GM12878 (cell line): Measurements from ENCODE around the gene MSANTD2. TPM values are rescaled to one million over a fixed set of nuclear protein-coding genes. Genes with fewer than 3 reads are reported as not detected.

ENCODE experiments used
- ATAC-seq: fragments of 200-7000 bp; cut with Tn5 transposase; 3 replicates; pipeline ENCODE4 v1.9.1; 2020; ENCODE audit warnings: mild to moderate bottlenecking, moderate library complexity
- BruUV-seq: library from RNA; stranded (reverse); fragments of 400-500 nt; replicated peaks from 2 replicates; lab custom pipeline; 2021; lab: Mats Ljungman, UMichigan
- CTCF ChIA-PET: fragments of 300-600 bp; sonication (Branson Sonifier 250); formaldehyde crosslinking; extraction: SDS; loops from one replicate; lab custom pipeline; 2021; ENCODE audit warnings: inconsistent platforms; lab: Yijun Ruan, JAX
- POLR2A ChIA-PET: fragments of 350-600 bp; formaldehyde crosslinking; extraction: SDS; loops from one replicate; lab custom pipeline; 2021; ENCODE audit warnings: inconsistent platforms; lab: Charles Lee
- RAD21 ChIA-PET: fragments of 300-600 bp; sonication (Branson Sonifier 250); formaldehyde crosslinking; loops from one replicate; lab custom pipeline; 2023; ENCODE audit warnings: antibody characterized with exemption; ENCODE audit not compliant: unreplicated experiment; lab: Charles Lee
- SMC1A ChIA-PET: fragments of 300-600 bp; sonication (Branson Sonifier 250); formaldehyde crosslinking; loops from one replicate; lab custom pipeline; 2023; ENCODE audit not compliant: unreplicated experiment, uncharacterized antibody; lab: Charles Lee
- DNase-seq: peaks from one replicate; pipeline ENCODE4 v3.0.0-alpha.2; 2011; ENCODE audit warnings: low read depth, low spot score
- FAIRE-seq: peaks from 3 replicates; lab custom pipeline; 2011; peaks lifted over from hg19 to GRCh38; lab: Jason Lieb, UNC
- H2AFZ ChIP-seq: 2 replicates; pipeline ENCODE4 v1.6.0; 2011; ENCODE audit warnings: low read depth, low read length, control low read depth; ENCODE audit not compliant: control insufficient read depth
- H3K27ac ChIP-seq: 2 replicates; pipeline ENCODE4 v1.5.1; 2011; ENCODE audit warnings: control low read depth; ENCODE audit not compliant: control insufficient read depth, insufficient read depth
- H3K27me3 ChIP-seq, 2 experiments: replicated peaks in 1 of 2; 2 replicates each; pipeline versions ENCODE4 v1.6.0 to v1.6.1; 2011; ENCODE audit warnings: low read length in 1 of 2; ENCODE audit not compliant: control insufficient read depth in 2 of 2, insufficient read depth in 2 of 2
- H3K36me3 ChIP-seq, 2 experiments: 2 replicates each; pipeline ENCODE4 v1.5.1; 2011; ENCODE audit warnings: low read length in 1 of 2; ENCODE audit not compliant: control insufficient read depth in 2 of 2, insufficient read depth in 2 of 2
- H3K4me1 ChIP-seq: 2 replicates; pipeline ENCODE4 v1.6.1; 2011; ENCODE audit warnings: mild to moderate bottlenecking, low read length, moderate library complexity, mixed read lengths; ENCODE audit not compliant: control insufficient read depth, insufficient read depth
- H3K4me2 ChIP-seq: 2 replicates; pipeline ENCODE4 v1.6.0; 2011; ENCODE audit warnings: control low read depth; ENCODE audit not compliant: control insufficient read depth, insufficient read depth
- H3K4me3 ChIP-seq: fragments of 200-600 bp; sonication (generic); 2 replicates; pipeline ENCODE4 v1.5.1; 2016
- H3K79me2 ChIP-seq: 2 replicates; pipeline ENCODE4 v1.6.0; 2011; ENCODE audit warnings: low read length; ENCODE audit not compliant: control insufficient read depth, insufficient read depth
- H3K9ac ChIP-seq: 2 replicates; pipeline ENCODE4 v1.8.0; 2011; ENCODE audit warnings: low read length, control low read depth, mixed read lengths; ENCODE audit not compliant: control insufficient read depth, insufficient read depth
- H3K9me3 ChIP-seq: replicated peaks from 3 replicates; pipeline ENCODE4 v1.5.1; 2011; ENCODE audit warnings: mild to moderate bottlenecking, low read length; ENCODE audit not compliant: control insufficient read depth, insufficient read depth
- H4K20me1 ChIP-seq: 2 replicates; pipeline ENCODE4 v1.6.0; 2011; ENCODE audit not compliant: control insufficient read depth, insufficient read depth
- BCL11A ChIP-seq: IDR thresholded peaks from 2 replicates; pipeline ENCODE4 v1.6.1; 2011; ENCODE audit warnings: low read depth, low read length
- CBFB ChIP-seq: IDR thresholded peaks from 2 replicates; pipeline ENCODE4 v1.6.1; 2016; ENCODE audit warnings: antibody characterized with exemption, low read depth
- CBX3 ChIP-seq: fragments of 200-600 bp; sonication (generic); IDR thresholded peaks from 2 replicates; pipeline ENCODE4 v1.6.1; 2016; ENCODE audit warnings: low read depth, borderline replicate concordance
- KLF5 ChIP-seq: fragments of 450-650 bp; IDR thresholded peaks from 2 replicates; pipeline ENCODE4 v1.6.1; 2014; ENCODE audit warnings: mild to moderate bottlenecking; ENCODE audit not compliant: partially characterized antibody
- NR2F1 ChIP-seq: fragments of 450-650 bp; conservative IDR thresholded peaks from 2 replicates; pipeline ENCODE4 v1.6.1; 2017; ENCODE audit warnings: mild to moderate bottlenecking
- POLR2AphosphoS5 ChIP-seq: IDR thresholded peaks from 2 replicates; pipeline ENCODE4 v1.6.1; 2011; ENCODE audit warnings: mild to moderate bottlenecking, low read length, inconsistent platforms
- RAD21 ChIP-seq: IDR thresholded peaks from 2 replicates; pipeline ENCODE4 v1.6.1; 2011; ENCODE audit warnings: mild to moderate bottlenecking, low read depth, low read length, moderate library complexity; ENCODE audit not compliant: insufficient read depth
- RAD51 ChIP-seq: fragments of 450-650 bp; IDR thresholded peaks from 2 replicates; pipeline ENCODE4 v1.6.1; 2016; ENCODE audit warnings: moderate library complexity, mild to moderate bottlenecking, inconsistent platforms
- RB1 ChIP-seq: fragments of 450-650 bp; formaldehyde crosslinking; IDR thresholded peaks from 2 replicates; pipeline ENCODE4 v1.6.1; 2017; ENCODE audit warnings: mild to moderate bottlenecking, borderline replicate concordance
- RCOR1 ChIP-seq: conservative IDR thresholded peaks from 2 replicates; pipeline ENCODE4 v1.6.1; 2012; ENCODE audit warnings: low read depth, low read length, improper control_type of control experiment
- RUNX3 ChIP-seq: IDR thresholded peaks from 2 replicates; pipeline ENCODE4 v1.6.1; 2012; ENCODE audit warnings: low read length, inconsistent platforms
- SMC3 ChIP-seq: IDR thresholded peaks from 2 replicates; pipeline ENCODE4 v1.6.1; 2011; ENCODE audit warnings: low read length, improper control_type of control experiment, borderline replicate concordance
- SPI1 ChIP-seq: IDR thresholded peaks from 2 replicates; pipeline ENCODE4 v1.6.1; 2011; ENCODE audit warnings: low read depth, mild to moderate bottlenecking, low read length, moderate library complexity, borderline replicate concordance; ENCODE audit not compliant: insufficient read depth
- ZNF24 ChIP-seq: fragments of 450-650 bp; IDR thresholded peaks from 2 replicates; pipeline ENCODE4 v1.6.1; 2017; ENCODE audit warnings: antibody characterized with exemption, mild to moderate bottlenecking
- ZNF274 ChIP-seq: IDR thresholded peaks from one replicate; pipeline ENCODE4 v1.8.0; 2011; ENCODE audit not compliant: insufficient read length, insufficient read depth
- whole genome bisulfite sequencing: methylation state at CpG from one replicate; pipeline ENCODE4 v1.1.6; 2016; ENCODE audit warnings: low lambda C conversion rate; ENCODE audit not compliant: insufficient replicate concordance, insufficient coverage; ENCODE audit errors: missing lambda C conversion rate; 5-methylcytosine and 5-hydroxymethylcytosine counted together
- in situ Hi-C: fragments of 300-500 bp; cut with MboI; formaldehyde crosslinking; loops from 9 replicates; pipeline ENCODE4 v1.14.3; 2018; ENCODE audit warnings: mixed read lengths
- intact Hi-C: fragments of 100-400 bp; cut with micrococcal nuclease; formaldehyde crosslinking; loops from one replicate; pipeline ENCODE4 v1.14.2; 2022; ENCODE audit not compliant: unreplicated experiment
- polyA plus RNA-seq, 11 experiments: library from polyadenylated mRNA; depleted of rRNA in 4 of 11; unstranded in 6 of 11; stranded (reverse) in 5 of 11; fragments of >200 nt; fragmentation: Nextera tagmentation in 4 of 11; fragmentation: Illumina TruSeq in 1 of 11; extraction: Ambion mirVana in 4 of 11; extraction: Trizol in 1 of 11; gene quantifications; 1 replicate in 1 of 11; 2 replicates in 10 of 11; pipeline versions ENCODE4 v1.2.1 to v1.2.3, GENCODE V29; 2011 to 2016; ENCODE audit warnings: inconsistent platforms in 2 of 11, missing spikeins in 2 of 11, low read depth in 1 of 11
- total RNA-seq, 4 experiments: library from RNA; depleted of rRNA in 3 of 4; stranded (reverse); fragments of >200 nt in 3 of 4; fragmentation: Illumina TruSeq in 1 of 4; extraction: Trizol in 1 of 4; gene quantifications; 2 replicates each; pipeline versions ENCODE4 v1.2.1 to v1.2.3, GENCODE V29; 2013 to 2021
- TF ChIP-seq, protein P1 (sequence below): fragments of 450-650 bp; formaldehyde crosslinking; IDR thresholded peaks from 2 replicates; pipeline ENCODE4 v1.4.0; 2022; ENCODE audit warnings: mild to moderate bottlenecking, moderate library complexity
- TF ChIP-seq, protein P2 (sequence below): fragments of 450-650 bp; IDR thresholded peaks from 2 replicates; pipeline ENCODE4 v1.6.1; 2016; ENCODE audit warnings: mild to moderate bottlenecking

Gene MSANTD2
- total and polyA plus RNA-seq, 10 of the 15 experiments (the other 5 are each of a cell fraction or from before 2014, with no cell fraction given), result 3.0 to 12.4 (median 8.0) TPM

DNA sequence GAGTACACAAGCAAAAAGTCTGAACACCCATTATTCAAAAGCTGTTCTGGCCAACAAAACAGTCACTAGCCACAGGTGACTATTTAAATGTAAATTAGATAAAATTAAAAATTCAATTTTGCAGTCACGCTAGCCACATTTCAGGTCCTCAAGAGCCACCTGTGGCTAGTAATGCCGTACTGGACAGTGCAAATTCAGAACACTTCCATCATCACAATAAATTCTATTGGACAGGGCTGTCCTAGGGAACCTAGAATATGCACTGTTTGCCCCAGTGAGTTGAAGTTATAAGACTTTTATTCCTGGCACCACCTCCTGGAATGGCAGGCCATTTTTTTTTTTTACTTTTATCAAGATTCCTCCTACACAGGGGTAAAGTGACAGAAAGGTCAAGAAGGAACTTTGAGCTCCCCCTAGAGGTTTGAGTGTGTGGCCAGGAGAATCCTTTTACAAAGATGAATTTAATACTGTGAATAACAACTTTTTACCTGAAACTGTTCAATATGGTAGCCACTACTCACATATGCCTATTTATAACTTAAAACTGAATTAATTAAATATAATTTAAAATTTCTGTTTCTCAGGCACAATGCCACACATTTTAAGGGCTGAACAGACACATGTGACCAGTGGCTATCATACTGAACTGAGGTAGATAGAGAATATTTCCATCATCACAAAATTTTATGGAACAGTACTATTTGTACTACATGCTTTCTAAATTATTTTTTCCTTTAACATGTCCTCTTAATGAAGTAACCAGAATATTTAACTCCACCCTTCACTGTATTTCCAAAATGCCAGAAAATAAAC, 6.5 kb downstream of the MSANTD2 start:
- ChIA-PET SMC1A (interaction anchor here (0.5 to 8.4 kb wide), 30 partner anchors 9 to 597 kb away, joined by 3 to 83 read pairs (median 4); partner anchors contain the start of genes SIAE and SPA17), POLR2A (interaction anchor here (1.1 to 1.4 kb wide), 3 partner anchors 24 to 123 kb away, joined by 4 to 5 read pairs (median 5); no protein-coding TSS in a partner anchor), RAD21 (interaction anchor here (0.7 to 7.1 kb wide), 13 partner anchors 10 to 150 kb away, joined by 3 to 56 read pairs (median 4); partner anchors contain the start of gene ESAM), CTCF (interaction anchor here (0.5 to 11.5 kb wide), 33 partner anchors 8 to 392 kb away, joined by 3 to 272 read pairs (median 6); partner anchors contain the start of genes ESAM, TBRG1 and VSIG2)
- ATAC-seq, result peak; percentile 80
- Histone ChIP-seq H3K79me2 (peaks cover 88% of the 10 kb centered on the region), H4K20me1 (no peaks in the 10 kb centered on the region), H3K9ac (no peak overlapping the region), H3K27me3 (no peaks in the 10 kb centered on the region), H3K9me3 (no peaks in the 10 kb centered on the region), H3K36me3 (no peaks in the 10 kb centered on the region), H3K4me2 (no peak overlapping the region), H3K4me3 (no peak overlapping the region), H2AFZ (no peak overlapping the region), H3K4me1 (peaks cover 16% of the 10 kb centered on the region), H3K27ac (no peak overlapping the region)
- no peak for FAIRE-seq
- 43% methylated on average over 2 of the region's 2 CpGs for WGBS
- no peak for DNase-seq
- in situ Hi-C loops (no loop called here), intact Hi-C loops (loop anchor here (1.0 kb wide), 1 partner anchor 124 kb away; no protein-coding TSS in a partner anchor)
- no TSS peak for BruUV-seq
- TF ChIP-seq, protein P1, sequence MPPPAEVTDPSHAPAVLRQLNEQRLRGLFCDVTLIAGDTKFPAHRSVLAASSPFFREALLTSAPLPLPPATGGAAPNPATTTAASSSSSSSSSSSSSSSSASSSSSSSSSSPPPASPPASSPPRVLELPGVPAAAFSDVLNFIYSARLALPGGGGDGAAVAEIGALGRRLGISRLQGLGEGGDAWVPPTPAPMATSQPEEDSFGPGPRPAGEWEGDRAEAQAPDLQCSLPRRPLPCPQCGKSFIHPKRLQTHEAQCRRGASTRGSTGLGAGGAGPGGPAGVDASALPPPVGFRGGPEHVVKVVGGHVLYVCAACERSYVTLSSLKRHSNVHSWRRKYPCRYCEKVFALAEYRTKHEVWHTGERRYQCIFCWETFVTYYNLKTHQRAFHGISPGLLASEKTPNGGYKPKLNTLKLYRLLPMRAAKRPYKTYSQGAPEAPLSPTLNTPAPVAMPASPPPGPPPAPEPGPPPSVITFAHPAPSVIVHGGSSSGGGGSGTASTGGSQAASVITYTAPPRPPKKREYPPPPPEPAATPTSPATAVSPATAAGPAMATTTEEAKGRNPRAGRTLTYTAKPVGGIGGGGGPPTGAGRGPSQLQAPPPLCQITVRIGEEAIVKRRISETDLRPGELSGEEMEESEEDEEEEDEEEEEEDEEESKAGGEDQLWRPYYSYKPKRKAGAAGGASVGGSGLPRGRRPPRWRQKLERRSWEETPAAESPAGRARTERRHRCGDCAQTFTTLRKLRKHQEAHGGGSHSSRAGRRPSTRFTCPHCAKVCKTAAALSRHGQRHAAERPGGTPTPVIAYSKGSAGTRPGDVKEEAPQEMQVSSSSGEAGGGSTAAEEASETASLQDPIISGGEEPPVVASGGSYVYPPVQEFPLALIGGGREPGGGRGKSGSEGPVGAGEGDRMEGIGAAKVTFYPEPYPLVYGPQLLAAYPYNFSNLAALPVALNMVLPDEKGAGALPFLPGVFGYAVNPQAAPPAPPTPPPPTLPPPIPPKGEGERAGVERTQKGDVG (CRISPR knock-in tag), result no peak
- TF ChIP-seq ZNF274 (no peak), CBFB (no peak), ZNF24 (no peak), BCL11A (no peak), SMC3 (peak; percentile 53; the same call in 1 of the 2 replicates), RUNX3 (peak; percentile 31; the same call in 1 of the 2 replicates), KLF5 (no peak), RAD51 (no peak), RB1 (no peak), RCOR1 (no peak), RAD21 (peak; percentile 68), POLR2AphosphoS5 (no peak), SPI1 (no peak), NR2F1 (peak; percentile 61; the same call in 1 of the 2 replicates), CBX3 (no peak)
- TF ChIP-seq, protein P2, sequence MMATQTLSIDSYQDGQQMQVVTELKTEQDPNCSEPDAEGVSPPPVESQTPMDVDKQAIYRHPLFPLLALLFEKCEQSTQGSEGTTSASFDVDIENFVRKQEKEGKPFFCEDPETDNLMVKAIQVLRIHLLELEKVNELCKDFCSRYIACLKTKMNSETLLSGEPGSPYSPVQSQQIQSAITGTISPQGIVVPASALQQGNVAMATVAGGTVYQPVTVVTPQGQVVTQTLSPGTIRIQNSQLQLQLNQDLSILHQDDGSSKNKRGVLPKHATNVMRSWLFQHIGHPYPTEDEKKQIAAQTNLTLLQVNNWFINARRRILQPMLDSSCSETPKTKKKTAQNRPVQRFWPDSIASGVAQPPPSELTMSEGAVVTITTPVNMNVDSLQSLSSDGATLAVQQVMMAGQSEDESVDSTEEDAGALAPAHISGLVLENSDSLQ, result peak; percentile 11; the same call in 1 of the 2 replicates
